GM12892 (cell line): ENCODE results near the gene SLU7.

Experiments
- POLR2A ChIP-seq: IDR thresholded peaks from 2 replicates; pipeline ENCODE4 v1.6.1; 2011; ENCODE audit warnings: low read depth, low read length, control low read depth
- POLR2AphosphoS5 ChIP-seq: IDR thresholded peaks from 2 replicates; pipeline ENCODE4 v1.6.1; 2011; ENCODE audit warnings: low read depth, low read length, control low read depth
- TAF1 ChIP-seq: IDR thresholded peaks from 2 replicates; pipeline ENCODE4 v1.6.1; 2011; ENCODE audit warnings: low read depth, mild to moderate bottlenecking, control low read depth, low read length, borderline replicate concordance

GRCh38 chr5:160375166-160375565 lies 43.7 kb downstream of the SLU7 start:
- TF ChIP-seq POLR2AphosphoS5 (no peak), POLR2A (no peak), TAF1 (no peak)
